ENCODE measurements around the gene SUFU. TPM values are rescaled to one million over a fixed set of nuclear protein-coding genes. Genes with fewer than 3 reads are reported as not detected.

Gene SUFU
- total RNA-seq, 1 experiment from 2014 or later = 6.3 TPM

DNA sequence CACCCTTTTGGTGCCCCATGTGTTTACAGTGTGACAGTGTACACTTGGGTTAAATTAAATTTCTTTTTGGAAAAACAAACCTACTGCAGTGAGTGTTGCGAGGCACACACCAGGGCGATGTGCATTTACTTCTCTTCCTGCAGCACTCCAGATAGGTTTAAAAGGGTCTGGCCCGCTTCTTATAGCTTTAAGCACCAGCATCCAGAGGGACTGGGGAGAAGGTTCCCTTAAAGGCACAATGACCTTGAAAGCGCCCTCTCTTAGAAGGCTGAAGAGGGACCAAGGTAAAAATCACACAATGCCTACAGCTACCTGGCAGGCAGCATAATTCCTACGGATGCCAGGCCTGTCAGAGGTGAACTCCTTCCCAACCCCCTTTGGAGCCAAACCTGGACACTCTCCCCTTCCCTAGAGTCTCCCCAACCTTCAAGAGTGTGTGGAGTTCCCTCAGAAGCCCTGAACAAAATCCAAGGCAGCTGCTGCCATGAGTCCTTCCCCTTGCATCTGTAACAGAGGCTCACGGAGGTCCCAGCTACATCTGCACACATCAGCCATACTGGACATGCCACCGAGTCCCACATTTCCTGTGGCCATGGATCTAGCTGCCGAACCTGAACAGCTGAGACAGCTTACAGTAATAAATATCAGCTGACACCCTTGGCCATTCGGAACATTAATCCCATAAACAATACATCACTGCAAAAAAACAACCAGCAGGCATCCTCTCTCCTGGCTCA is 173.7 kb downstream of the SUFU start:
- H3K36me3 Mint-ChIP-seq (ENCODE audit: insufficient read depth, unreplicated experiment) = peaks cover 12% of the 10 kb centered on the region
- POLR2A ChIA-PET = interaction anchor here (2.9 to 3.1 kb wide), 2 partner anchors 31 to 36 kb away, joined by 10 to 13 read pairs; partner anchors contain the start of gene ARL3
- TF ChIP-seq, protein P1, sequence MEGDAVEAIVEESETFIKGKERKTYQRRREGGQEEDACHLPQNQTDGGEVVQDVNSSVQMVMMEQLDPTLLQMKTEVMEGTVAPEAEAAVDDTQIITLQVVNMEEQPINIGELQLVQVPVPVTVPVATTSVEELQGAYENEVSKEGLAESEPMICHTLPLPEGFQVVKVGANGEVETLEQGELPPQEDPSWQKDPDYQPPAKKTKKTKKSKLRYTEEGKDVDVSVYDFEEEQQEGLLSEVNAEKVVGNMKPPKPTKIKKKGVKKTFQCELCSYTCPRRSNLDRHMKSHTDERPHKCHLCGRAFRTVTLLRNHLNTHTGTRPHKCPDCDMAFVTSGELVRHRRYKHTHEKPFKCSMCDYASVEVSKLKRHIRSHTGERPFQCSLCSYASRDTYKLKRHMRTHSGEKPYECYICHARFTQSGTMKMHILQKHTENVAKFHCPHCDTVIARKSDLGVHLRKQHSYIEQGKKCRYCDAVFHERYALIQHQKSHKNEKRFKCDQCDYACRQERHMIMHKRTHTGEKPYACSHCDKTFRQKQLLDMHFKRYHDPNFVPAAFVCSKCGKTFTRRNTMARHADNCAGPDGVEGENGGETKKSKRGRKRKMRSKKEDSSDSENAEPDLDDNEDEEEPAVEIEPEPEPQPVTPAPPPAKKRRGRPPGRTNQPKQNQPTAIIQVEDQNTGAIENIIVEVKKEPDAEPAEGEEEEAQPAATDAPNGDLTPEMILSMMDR (IDR thresholded peaks at IDR 0.05; ENCODE audit: unreplicated experiment) = no peak
- peaks cover 8% of the 10 kb centered on the region for H3K4me1 Mint-ChIP-seq (ENCODE audit: insufficient read depth, unreplicated experiment)
- no peak overlapping the region for H3K27ac Mint-ChIP-seq (ENCODE audit: low read depth, unreplicated experiment)
- DNase-seq (ENCODE audit: unreplicated experiment) = no peak
- H3K9me3 Mint-ChIP-seq (ENCODE audit: unreplicated experiment) = no peaks in the 10 kb centered on the region
- CTCF ChIA-PET = interaction anchor here (0.6 to 3.1 kb wide), 14 partner anchors 8 to 482 kb away, joined by 3 to 14 read pairs (median 3); partner anchors contain the start of gene ARL3
- no peaks in the 10 kb centered on the region for H3K27me3 Mint-ChIP-seq (ENCODE audit: insufficient read depth, unreplicated experiment)
- BruUV-seq (replicated peaks) = no TSS peak
- no peak overlapping the region for H3K4me3 Mint-ChIP-seq (ENCODE audit: unreplicated experiment)
- intact Hi-C loops (cut with micrococcal nuclease) = loop anchor here (5.0 kb wide), 1 partner anchor 35 kb away; the partner anchor contains the start of genes ARL3 and SFXN2

DNA sequence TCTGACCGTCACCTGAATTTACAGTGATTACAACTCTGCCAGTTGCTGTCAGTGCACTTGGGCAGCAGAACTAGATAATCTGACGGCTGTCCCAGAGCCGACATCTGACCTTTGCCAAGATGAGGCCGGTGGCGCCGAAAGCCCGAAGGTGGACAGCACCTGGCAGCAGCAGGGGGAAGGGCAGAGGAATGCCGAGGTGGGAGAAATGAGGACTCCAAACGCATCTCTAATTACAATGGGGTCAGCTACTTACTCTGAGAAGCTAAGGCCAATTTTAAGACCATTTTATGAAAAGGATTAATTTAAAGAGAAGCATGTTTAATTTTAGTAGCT is 174.3 kb downstream of the SUFU start:
- Mint-ChIP-seq H3K27me3 (ENCODE audit: insufficient read depth, unreplicated experiment) (no peaks in the 10 kb centered on the region), H3K4me1 (ENCODE audit: insufficient read depth, unreplicated experiment) (peaks cover 8% of the 10 kb centered on the region), H3K36me3 (ENCODE audit: insufficient read depth, unreplicated experiment) (peaks cover 12% of the 10 kb centered on the region), H3K9me3 (ENCODE audit: unreplicated experiment) (no peaks in the 10 kb centered on the region), H3K27ac (ENCODE audit: low read depth, unreplicated experiment) (no peak overlapping the region), H3K4me3 (ENCODE audit: unreplicated experiment) (no peak overlapping the region)
- CTCF ChIA-PET = interaction anchor here (0.6 to 3.1 kb wide), 15 partner anchors 8 to 481 kb away, joined by 3 to 14 read pairs (median 3); partner anchors contain the start of gene ARL3
- BruUV-seq (replicated peaks) = no TSS peak
- TF ChIP-seq, protein P1 (IDR thresholded peaks at IDR 0.05; ENCODE audit: unreplicated experiment) = no peak
- intact Hi-C loops (cut with micrococcal nuclease) = loop anchor here (5.0 kb wide), 1 partner anchor 34 kb away; the partner anchor contains the start of genes ARL3 and SFXN2
- no peak for DNase-seq (ENCODE audit: unreplicated experiment)
- POLR2A ChIA-PET = interaction anchor here (1.1 to 3.1 kb wide), 3 partner anchors 32 to 36 kb away, joined by 4 to 13 read pairs (median 10); partner anchors contain the start of gene ARL3

DNA sequence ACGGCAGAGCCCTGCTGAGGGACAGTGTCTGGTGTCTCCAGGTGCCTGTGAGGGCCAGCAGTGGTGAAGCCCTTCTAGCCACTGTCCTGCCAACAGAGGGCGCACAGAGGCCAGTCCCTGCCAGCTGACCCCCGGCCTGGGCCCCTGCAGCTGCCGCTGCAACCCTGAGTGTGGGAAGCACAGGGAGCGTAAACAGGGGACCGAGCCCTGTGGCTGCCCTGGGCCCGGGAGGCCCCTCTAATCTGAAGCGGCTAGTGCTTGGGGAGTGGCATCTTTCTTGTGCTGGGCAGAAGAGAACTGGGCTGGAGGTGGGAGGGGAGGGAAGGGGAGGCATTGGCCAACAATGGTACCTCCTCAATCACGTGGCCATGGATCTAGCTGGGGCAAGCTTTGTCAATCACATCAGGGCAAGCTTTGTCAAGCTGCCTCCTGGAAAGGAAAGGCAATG is 175.1 kb downstream of the SUFU start:
- Mint-ChIP-seq H3K4me1 (ENCODE audit: insufficient read depth, unreplicated experiment) (peaks cover 4% of the 10 kb centered on the region), H3K9me3 (ENCODE audit: unreplicated experiment) (no peaks in the 10 kb centered on the region), H3K27ac (ENCODE audit: low read depth, unreplicated experiment) (no peak overlapping the region), H3K36me3 (ENCODE audit: insufficient read depth, unreplicated experiment) (peaks cover 12% of the 10 kb centered on the region), H3K27me3 (ENCODE audit: insufficient read depth, unreplicated experiment) (no peaks in the 10 kb centered on the region), H3K4me3 (ENCODE audit: unreplicated experiment) (no peak overlapping the region)
- TF ChIP-seq, protein P1 (IDR thresholded peaks at IDR 0.05; ENCODE audit: unreplicated experiment) = peak; percentile 66
- DNase-seq (ENCODE audit: unreplicated experiment) = peak; percentile 63
- ChIA-PET POLR2A (interaction anchor here (0.5 to 3.1 kb wide), 6 partner anchors 32 to 434 kb away, joined by 3 to 13 read pairs (median 4); partner anchors contain the start of genes ARL3 and TRIM8), CTCF (interaction anchor here (0.9 to 3.1 kb wide), 12 partner anchors 9 to 34 kb away, joined by 3 to 14 read pairs (median 5); partner anchors contain the start of gene ARL3)
- intact Hi-C loops (cut with micrococcal nuclease) = loop anchor here (5.0 kb wide), 1 partner anchor 33 kb away; the partner anchor contains the start of genes ARL3 and SFXN2
- BruUV-seq (replicated peaks) = no TSS peak

DNA sequence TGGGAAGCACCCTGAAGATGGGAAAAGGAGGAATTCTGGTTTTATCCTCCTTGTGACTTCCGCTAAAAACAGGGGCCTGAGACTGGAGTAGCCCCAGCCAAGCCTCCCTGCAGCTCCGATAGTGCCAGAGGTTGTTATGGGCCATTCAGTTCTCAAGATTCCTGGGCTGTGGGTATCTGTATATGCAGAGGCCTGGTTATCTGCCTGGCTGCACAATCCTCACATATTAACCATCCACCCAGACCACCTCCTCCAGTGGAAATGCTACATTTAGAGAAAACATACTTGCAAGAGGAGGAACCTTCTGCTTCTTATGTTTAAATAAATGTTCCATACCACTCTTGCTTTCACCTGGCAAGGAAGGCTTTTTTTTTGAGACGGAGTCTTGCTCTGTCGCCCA is 175.8 kb downstream of the SUFU start:
- no peak overlapping the region for H3K27ac Mint-ChIP-seq (ENCODE audit: low read depth, unreplicated experiment)

More for the DNA sequence above, 175.8 kb downstream of the SUFU start:
- intact Hi-C loops (cut with micrococcal nuclease) = loop anchor here (5.0 kb wide), 1 partner anchor 33 kb away; the partner anchor contains the start of genes ARL3 and SFXN2
- TF ChIP-seq, protein P1 (IDR thresholded peaks at IDR 0.05; ENCODE audit: unreplicated experiment) = no peak
- Mint-ChIP-seq H3K36me3 (ENCODE audit: insufficient read depth, unreplicated experiment) (peaks cover 12% of the 10 kb centered on the region), H3K9me3 (ENCODE audit: unreplicated experiment) (no peaks in the 10 kb centered on the region), H3K27me3 (ENCODE audit: insufficient read depth, unreplicated experiment) (no peaks in the 10 kb centered on the region), H3K4me1 (ENCODE audit: insufficient read depth, unreplicated experiment) (no peaks in the 10 kb centered on the region), H3K4me3 (ENCODE audit: unreplicated experiment) (no peak overlapping the region)
- ChIA-PET POLR2A (interaction anchor here (1.0 to 3.1 kb wide), 5 partner anchors 32 to 37 kb away, joined by 3 to 13 read pairs (median 3); partner anchors contain the start of genes ARL3 and TRIM8), CTCF (interaction anchor here (0.6 to 3.1 kb wide), 11 partner anchors 8 to 222 kb away, joined by 3 to 14 read pairs (median 6); partner anchors contain the start of gene ARL3)
- no peak for DNase-seq (ENCODE audit: unreplicated experiment)
- BruUV-seq (replicated peaks) = no TSS peak
